Posterior vena cava (tissue), 2 donors: ENCODE results near the gene SIN3B. TPM values are rescaled to one million over a fixed set of nuclear protein-coding genes. Genes with fewer than 3 reads are reported as not detected.
A peak's percentile ranks its signal among the peaks of the same experiment; 100 is the strongest.

Source experiments
- DNase-seq: peaks from one replicate; pipeline ENCODE4 v3.0.0-alpha.2; 2020; ENCODE audit warnings: low spot score
- intact Hi-C, 2 donors: fragments of 100-400 bp; cut with DNase I; formaldehyde crosslinking; loops; one replicate each; pipeline versions ENCODE4 v1.14.1 to v1.14.2; 2022 to 2023
- total RNA-seq, 2 donors: library from RNA; stranded (reverse); fragmentation: NEBNext Ultra II Directional; extraction: Animal tissue kit (Norgen Biotek cat#: 25700); gene quantifications; one replicate each; pipeline ENCODE4 v1.2.1, GENCODE V29; 2021
- donor health status: DM: yes; HTN: yes; CAD: no.
- donor health status: DM: yes; HTN: yes; CAD: no.

Gene SIN3B
- total RNA-seq, 2 donors from 2014 or later = 34.6 to 36.5 TPM

DNA sequence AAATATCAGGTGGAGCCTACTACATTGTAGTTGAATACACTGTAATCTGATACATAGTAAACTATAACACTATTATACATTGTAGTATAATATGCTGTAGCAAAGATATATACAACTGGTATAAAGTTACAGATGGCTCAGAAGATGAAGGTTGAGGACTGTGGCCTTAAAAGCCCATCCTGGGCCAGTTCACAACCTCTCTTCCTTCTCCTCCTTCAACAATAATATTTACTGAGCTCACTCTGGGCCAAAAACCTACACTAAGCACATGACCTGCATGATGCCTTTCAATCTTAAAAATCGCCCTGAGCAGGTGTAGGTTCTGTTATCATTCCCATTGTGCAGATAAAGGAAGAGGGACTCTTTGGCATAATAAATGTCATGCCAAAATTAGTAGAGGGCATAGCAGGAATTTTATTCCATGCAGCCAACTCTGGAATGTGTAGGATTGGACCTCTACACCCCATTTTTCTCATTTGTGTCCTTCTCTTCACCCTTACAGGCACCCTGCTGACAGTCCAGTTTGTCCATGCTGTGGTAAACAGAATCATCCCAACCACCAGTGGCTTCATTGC, 14.6 kb upstream of the SIN3B start:
- no peak for DNase-seq
- intact Hi-C loops = no loop called here

DNA sequence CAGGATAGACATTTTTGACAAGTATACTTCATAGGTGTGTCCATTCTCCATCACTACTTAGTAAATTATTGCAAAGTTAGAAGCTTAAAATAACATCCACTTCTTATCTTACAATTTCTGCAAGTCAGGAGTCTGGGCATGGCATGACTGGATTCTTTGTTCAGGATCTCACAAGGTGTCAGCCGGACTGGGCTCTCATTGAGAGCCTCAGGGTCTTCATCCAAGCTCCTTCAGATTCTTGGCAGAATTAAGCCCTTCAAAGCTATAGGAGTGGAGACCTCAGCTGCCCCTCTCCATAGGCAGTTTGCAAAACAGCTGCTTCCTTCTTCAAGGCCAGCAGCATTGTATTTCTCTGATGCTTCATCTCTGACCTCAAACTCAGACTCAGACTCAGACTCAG, 9.1 kb upstream of the SIN3B start:
- DNase-seq = no peak
- intact Hi-C loops = loop anchor here in 1 of 2 donors (10.0 kb wide), 1 partner anchor 45 kb away; no protein-coding TSS in a partner anchor

DNA sequence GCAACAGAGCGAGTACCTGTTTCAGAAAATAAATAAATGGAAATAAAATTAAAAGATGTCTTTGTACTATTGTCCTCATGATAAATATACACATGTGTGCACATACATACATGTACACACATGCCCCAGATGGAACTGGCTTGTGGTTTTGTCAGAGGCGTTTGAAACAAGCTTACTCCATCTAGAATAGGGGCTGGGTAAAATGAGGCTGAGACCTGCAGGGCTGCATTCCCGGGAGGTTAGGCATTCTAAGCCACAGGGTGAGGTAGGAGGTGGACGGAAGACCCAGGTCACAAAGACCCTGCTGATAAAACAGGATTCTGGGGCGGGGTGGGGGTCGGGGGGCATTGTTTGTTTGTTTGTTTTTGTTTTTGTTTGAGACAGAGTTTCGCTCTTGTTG, 8.1 kb upstream of the SIN3B start:
- no peak for DNase-seq
- intact Hi-C loops = loop anchor here in 1 of 2 donors (10.0 kb wide), 1 partner anchor 46 kb away; no protein-coding TSS in a partner anchor

DNA sequence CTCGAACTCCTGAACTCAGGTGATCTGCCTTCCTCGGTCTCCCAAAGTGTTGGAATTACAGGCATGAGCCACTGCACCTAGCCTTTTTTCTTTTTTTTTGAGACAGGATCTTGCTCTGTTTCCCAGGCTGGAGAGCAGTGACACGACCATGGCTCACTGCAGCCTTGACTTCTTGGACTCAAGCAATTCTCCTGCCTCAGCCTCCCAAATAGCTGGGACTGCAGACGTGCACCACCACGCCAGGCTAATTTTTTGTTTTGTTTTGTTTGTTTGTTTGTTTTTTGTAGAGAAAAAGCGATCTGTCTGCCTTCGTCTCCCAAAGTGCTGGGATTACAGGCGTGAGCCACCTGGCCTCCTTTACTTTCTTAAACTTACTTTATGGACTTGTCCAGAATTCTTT, 6.5 kb upstream of the SIN3B start:
- intact Hi-C loops = loop anchor here in 1 of 2 donors (10.0 kb wide), 1 partner anchor 48 kb away; no protein-coding TSS in a partner anchor
- DNase-seq = no peak

DNA sequence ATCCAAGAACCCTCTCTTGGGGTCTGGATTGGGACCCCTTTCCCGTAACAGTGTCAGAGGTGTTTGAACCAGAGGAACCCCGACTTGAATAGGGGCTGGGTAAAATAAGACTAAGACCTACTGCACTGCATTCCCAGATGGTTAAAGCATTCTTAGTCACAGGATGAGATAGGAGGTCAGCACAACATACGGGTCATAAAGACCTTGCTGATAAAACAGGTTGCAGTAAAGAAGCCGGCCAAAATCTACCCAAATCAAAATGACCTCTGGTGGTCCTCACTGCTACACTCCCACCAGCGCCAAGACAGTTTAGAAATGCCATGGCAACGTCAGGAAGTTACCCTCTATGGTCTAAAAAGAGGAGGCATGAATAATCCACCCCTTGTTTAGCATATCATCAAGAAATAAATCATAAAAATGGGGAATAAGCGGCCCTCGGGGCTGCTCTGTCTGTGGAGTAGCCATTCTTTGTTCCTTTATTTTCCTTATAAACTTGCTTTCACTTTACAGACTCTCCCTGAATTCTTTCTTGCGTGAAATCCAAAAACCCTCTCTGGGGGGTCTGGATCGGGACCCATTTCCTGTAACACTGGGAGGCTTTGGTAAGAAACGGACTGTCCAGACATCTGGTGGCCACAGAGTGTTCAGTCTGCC, 4.4 kb upstream of the SIN3B start:
- DNase-seq = no peak
- intact Hi-C loops = loop anchor here in 1 of 2 donors (10.0 kb wide), 1 partner anchor 50 kb away; no protein-coding TSS in a partner anchor

DNA sequence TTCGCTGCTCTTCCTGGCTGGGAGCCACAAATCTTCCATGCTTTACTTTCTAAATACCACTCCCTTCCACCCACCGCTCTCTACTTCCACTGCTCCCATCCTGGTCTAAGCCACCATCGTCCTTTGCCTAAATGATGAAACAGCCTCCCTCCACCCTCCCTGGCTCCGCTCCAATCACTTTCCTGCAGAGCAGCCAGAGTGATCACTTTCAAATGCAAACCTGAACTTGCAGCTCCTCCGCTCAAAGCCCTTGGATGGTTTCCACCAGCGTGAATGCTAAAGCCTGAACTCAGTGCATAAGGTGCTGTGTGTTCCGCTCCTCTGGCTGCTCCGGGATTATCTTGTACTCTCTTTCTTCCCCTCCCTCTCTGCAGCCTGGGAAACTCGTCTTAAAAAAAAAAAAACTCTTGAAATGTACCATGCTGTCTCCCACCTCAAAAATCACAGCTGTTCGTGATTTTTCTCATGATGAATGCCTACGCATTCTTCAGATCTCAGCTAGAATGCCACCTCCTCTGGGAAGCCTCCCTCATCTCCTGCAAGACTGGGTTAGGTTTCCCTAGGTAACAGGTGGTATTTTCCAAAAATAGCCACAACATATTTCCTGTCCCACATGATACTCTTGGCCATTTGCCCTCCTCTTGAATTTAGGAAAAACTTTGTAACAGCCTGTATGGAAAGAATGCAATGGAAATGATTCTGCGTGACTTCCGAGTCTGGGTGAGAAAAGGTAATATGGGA, 3.7 kb upstream of the SIN3B start:
- DNase-seq = peak; percentile 81

DNA sequence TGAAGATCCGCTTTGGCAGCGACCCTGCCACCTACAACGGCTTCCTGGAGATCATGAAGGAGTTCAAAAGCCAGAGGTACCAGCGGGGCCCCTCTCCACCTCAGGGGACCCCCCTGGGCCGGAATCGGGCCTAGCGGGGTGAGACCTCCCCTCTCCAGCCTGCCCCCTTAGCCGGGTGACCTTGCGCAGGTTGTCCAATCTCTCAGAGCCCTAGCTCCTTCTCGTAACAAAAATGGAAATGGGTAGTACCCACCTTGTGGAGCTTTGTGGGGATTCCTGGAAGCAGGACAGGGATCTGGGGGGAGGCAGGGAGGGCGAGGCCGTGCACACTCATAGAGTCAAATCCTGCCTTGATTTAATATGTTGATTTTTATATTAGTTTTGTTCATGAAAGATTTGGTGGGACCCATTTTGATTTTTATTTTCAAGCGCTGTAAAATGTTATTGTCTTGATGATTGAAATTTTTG, 658 bp downstream of the SIN3B start:
- intact Hi-C loops = loop anchor here in 1 of 2 donors (10.0 kb wide), 1 partner anchor 55 kb away; no protein-coding TSS in a partner anchor
- no peak for DNase-seq

More for the DNA sequence above, 3.7 kb upstream of the SIN3B start:
- intact Hi-C loops = loop anchor here in 1 of 2 donors (10.0 kb wide), 1 partner anchor 51 kb away; no protein-coding TSS in a partner anchor

DNA sequence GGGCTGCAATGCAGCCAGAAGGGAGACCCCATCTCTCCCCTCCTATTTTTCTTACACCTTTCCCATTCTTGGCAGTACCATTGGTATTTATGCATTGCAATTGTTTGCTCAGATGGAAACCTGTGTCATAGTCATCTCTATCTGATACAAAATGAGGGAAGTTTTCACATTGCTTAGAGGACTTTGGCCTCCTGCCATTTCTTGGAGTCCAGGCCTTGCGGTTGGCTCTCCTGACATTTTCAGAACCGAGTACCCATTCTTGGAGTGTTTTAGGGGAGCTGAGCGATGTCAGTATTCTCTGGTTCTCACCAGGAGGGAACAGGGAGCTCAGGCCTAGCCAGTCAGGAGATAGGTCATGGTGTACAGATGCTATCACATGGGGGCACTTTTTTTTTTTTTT, 1.5 kb downstream of the SIN3B start:
- intact Hi-C loops = no loop called here
- DNase-seq = no peak

DNA sequence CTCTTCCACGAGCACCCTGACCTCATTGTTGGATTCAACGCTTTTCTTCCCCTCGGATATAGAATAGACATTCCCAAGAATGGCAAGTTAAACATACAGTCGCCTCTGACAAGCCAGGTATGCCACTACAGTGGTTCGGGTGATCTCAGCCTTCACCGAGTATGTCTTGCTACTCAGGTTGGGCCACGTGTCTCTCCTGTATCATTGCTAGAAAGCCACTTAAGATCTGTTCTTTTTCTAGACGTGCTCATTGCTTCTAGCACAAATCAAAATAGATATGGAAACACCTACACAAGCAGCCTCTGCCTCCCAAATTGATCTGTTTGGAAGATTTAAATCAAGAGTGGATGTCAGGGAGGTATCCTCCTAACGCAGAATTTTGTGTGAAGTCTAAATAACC, 2.3 kb downstream of the SIN3B start:
- intact Hi-C loops = no loop called here
- no peak for DNase-seq

DNA sequence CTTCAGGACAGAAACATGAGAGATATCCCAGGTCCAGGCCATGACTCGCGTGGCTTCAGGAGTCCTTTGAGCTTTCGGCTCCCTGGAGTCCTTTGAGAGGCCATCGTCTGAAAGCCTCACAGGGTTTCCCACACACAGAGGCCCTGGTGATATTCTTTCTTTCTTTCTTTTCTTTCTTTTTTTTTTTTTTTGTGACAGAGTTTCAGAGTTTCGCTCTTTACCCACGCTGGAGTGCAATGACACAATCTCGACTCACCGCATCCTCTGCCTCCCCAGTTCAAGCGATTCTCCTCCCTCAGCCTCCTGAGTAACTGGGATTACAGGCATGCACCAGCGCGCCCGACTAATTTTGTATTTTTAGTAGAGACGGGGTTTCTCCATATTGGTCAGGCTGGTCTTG, 5.5 kb downstream of the SIN3B start:
- intact Hi-C loops = no loop called here
- peak; percentile 23 for DNase-seq

DNA sequence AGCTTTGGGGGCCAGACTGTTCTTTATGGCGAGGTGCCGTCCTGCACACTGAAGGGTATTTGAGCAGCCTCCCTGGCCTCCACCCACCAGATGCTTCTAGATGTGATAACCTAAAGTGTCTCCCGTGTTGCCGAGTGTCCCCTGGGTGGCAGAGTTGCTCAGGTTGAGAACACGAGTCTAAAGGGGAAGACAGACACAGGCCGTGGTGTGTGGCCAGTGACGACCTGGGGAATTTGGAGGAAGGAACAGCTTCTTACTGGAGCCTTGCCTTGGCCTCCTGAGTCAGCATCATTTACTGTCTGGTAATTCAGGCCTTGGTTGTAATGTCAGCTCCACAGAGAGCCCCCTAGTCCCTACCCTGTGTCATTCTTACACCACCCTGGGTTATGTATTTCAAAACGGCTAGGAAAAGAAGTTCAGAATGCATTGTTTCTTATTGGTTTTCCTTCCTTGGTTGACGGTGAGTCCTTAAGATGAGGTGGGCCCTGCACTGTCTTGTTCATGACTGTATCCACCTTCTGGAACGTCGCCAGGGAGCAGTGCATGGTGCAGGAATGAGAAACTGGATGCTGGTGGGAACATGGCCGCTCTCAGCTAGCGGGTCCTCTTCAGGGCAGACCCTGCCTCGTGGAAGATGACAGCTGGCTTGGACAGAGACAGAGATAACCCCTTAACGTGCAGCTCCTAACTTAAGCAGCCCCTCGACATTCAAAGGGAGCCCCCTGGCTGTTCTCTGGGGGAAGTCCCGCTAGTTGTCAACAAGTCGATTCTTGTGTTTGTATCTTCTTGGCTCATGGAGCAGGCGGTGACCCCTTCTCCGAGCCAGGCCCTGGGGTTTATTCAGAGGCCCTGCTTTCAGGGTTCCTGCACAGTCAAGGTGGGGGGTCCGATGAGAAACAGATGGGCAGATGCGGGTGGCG, 7.2 kb downstream of the SIN3B start:
- intact Hi-C loops = no loop called here
- peak; percentile 77 for DNase-seq

DNA sequence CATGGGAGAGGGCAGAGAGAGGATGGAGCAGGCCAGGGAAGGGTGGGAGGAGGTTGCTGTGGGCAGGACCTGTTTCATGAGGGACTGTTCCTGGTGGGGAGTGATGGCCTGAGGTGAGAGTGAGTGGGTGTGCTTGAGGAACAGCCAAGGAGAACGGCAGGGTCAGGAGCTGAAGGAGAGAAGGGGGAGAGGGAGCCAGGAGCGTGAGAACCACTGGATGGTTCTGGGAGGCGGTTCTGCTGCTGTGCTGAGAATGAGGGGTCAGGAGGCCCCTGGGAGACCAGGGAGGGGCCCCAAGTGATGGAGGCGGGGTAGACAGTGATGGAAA, 7.8 kb downstream of the SIN3B start:
- intact Hi-C loops = no loop called here
- no peak for DNase-seq

DNA sequence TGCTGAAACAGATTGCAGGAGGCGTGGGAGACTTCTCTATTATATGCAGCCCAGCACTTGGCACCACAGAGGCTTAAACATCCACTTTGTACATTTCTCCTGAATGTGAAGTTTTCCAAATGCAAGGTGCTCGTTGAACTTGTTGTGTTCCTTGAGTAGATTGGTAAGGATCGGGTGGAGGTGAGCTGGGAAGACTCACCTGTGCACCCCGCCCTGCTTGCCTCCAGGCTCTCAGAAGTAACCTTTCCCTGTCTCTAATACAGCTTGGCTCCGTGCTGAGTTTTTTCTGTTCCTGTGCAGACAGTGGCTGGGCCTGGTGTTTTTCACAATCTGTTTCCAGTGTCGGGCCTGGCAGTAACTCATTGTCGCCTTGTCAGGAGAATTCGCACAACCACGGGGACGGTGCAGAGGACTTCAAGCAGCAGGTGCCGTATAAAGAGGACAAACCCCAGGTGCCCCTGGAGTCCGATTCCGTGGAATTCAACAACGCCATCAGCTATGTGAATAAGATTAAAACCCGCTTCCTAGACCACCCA, 12.3 kb downstream of the SIN3B start:
- intact Hi-C loops = no loop called here
- DNase-seq = no peak

DNA sequence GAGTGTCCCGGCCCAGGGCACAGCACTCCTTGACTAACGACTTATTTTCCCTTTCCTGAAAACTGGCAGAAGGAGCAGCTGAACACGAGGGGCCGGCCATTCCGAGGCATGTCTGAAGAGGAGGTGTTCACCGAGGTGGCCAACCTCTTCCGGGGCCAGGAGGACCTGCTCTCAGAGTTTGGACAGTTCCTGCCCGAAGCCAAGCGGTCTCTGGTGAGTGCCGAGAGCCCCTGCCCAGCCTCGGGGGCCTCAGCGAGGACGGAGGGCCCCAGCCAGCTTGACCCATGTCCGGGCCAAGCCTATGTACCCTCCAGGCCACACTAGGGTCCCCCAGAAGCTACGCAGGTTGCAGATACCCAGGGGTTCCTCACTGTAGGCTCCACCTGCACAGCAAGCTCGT, 17.7 kb downstream of the SIN3B start:
- DNase-seq = no peak
- intact Hi-C loops = no loop called here

DNA sequence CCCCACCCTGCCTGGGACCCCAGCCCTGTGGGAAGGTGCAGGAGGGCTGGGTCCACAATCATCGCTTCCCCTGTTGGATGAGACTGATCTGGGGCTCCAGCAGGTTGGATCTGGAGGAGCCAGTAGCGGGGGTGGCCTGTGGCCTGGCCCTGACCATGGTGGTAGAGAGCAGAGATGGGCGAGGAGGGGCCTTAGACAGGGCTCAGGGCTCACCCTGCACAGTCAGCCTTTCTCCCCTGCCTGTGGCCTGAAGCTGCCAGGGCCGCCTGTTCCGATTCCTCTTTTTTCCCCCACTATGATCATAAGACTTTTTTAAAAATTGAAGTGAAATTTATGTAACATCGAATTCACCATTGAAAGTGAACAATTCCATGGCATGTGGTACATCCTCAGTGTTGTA, 18.2 kb downstream of the SIN3B start:
- intact Hi-C loops = no loop called here
- DNase-seq = no peak

DNA sequence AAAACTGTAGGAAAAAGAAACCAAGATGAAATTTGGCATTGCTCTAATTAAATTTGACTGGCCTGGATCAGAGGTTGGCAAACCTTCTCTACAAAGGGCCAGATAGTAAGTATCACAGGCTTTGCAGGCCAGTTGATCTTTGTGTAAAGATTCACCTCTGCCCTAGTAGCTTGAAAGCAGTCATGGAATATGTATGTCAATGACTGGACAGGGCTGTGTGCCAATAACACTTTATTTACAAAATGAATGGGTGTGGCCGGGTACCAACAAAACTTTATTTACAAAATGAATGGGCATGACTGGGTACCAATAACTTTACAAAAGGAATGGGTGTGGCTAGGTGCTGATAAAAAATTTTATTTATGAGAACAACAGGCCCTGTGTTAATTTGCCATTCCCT, 20.0 kb downstream of the SIN3B start:
- intact Hi-C loops = no loop called here
- no peak for DNase-seq

DNA sequence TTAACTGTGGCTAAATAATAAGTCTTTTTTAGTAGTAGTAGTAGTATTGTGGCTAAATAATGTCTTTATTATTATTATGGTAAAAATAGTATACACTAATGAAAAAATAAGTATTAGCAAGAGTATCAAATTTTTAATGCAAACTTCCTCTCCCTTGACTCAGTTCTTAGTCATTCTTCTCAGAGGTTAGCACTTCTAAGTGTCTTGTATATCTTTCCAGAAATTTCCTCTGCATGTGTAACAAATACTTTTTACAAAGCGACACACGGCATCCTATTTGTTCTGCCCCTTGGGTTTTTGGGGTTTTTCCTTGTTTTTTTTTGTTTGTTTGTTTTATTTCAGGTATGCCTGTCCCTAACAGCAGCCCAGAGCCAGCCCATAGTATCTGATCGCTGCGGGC, 20.9 kb downstream of the SIN3B start:
- DNase-seq = no peak
- intact Hi-C loops = no loop called here

DNA sequence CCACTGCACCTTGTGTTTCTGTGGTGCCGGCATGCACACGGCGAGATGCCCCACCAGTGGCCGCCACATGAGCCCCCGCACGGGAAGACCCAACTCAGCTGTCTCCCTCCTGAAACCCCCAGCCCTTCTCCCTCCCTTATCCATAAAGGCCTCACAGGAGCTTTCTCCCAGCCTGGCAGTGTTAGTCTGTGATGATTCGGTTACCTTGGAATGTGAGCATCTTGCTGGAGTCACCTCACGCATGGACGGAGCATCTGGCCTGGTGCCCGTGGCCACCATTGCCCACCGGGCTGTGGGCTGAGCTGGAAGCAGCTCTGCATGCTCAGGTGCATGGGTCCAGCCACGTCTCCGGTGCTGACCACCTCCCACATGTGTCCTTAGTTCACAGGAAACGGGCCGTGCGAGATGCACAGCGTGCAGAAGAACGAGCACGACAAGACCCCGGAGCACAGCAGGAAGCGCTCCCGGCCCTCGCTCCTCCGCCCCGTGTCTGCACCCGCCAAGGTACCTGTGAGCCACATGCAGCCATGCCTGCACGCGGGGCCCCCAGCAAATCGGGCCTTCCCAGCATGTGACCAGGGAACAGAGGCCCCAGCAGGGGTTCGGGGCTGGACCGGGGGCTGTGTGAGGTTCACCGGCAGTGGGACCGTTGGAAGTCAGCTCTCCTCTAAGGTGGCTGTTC, 22.0 kb downstream of the SIN3B start:
- no peak for DNase-seq
- intact Hi-C loops = no loop called here

DNA sequence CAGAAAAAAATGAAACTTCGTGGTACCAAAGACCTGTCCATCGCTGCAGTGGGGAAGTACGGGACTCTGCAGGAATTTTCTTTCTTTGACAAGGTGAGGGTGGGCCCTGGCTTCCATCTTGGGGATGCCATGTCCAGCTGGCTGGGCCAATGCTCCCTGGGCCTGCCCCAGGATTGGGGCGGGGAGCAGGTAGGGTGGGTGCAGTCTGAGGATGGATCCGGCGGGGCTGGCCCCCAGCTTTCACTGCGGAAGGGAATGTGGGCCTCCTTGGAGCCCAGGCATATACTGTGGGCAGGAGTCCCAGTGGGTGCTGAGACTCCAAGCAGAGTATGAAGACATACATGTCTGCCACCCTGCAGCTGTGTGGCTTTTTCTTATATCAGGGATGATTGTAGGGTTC, 23.9 kb downstream of the SIN3B start:
- intact Hi-C loops = no loop called here
- DNase-seq = no peak
